Measurements from ENCODE around the gene TPM2.

The TPM2 gene

GRCh38 chr9:35696520-35697215 lies 6.9 kb upstream of the TPM2 start:
- peak; percentile 66 for DNase-seq (ENCODE audit: low spot score)

- DNase-seq (ENCODE audit: low spot score) = no peak
These were observed 6.2 kb upstream of the TPM2 start for GRCh38 chr9:35695943-35696401.

- no peak for DNase-seq (ENCODE audit: low spot score)
These were observed 2.1 kb upstream of the TPM2 start for GRCh38 chr9:35691757-35692301.

- DNase-seq (ENCODE audit: low spot score) = peak; percentile 7
These were observed 1.6 kb upstream of the TPM2 start for GRCh38 chr9:35691334-35691650.

- peak; percentile 10 for DNase-seq (ENCODE audit: low spot score)
These were observed 1.0 kb upstream of the TPM2 start for GRCh38 chr9:35690614-35691333.

GRCh38 chr9:35690294-35690613 lies 529 bp upstream of the TPM2 start:
- no peak for DNase-seq (ENCODE audit: low spot score)

- DNase-seq (ENCODE audit: low spot score) = peak; percentile 20
These were observed 875 bp downstream of the TPM2 start for GRCh38 chr9:35688558-35689541.

GRCh38 chr9:35687972-35688557 lies 1.7 kb downstream of the TPM2 start:
- DNase-seq (ENCODE audit: low spot score) = no peak

- DNase-seq (ENCODE audit: low spot score) = no peak
These were observed 2.4 kb downstream of the TPM2 start for GRCh38 chr9:35687306-35687705.

- DNase-seq (ENCODE audit: low spot score) = no peak
These were observed 3.2 kb downstream of the TPM2 start for GRCh38 chr9:35686222-35687203.

GRCh38 chr9:35685506-35685905 lies 4.2 kb downstream of the TPM2 start:
- DNase-seq (ENCODE audit: low spot score) = no peak

- no peak for DNase-seq (ENCODE audit: low spot score)
These were observed 4.8 kb downstream of the TPM2 start for GRCh38 chr9:35684921-35685320.

- no peak for DNase-seq (ENCODE audit: low spot score)
These were observed 6.4 kb downstream of the TPM2 start for GRCh38 chr9:35683323-35683722.

GRCh38 chr9:35682520-35683315 lies 7.0 kb downstream of the TPM2 start:
- DNase-seq (ENCODE audit: low spot score) = no peak

- no peak for DNase-seq (ENCODE audit: low spot score)
These were observed 7.7 kb downstream of the TPM2 start for GRCh38 chr9:35682051-35682450.

- no peak for DNase-seq (ENCODE audit: low spot score)
These were observed 8.3 kb downstream of the TPM2 start for GRCh38 chr9:35681341-35682002.

GRCh38 chr9:35680331-35681105 lies 9.2 kb downstream of the TPM2 start:
- no peak for DNase-seq (ENCODE audit: low spot score)

GRCh38 chr9:35679766-35680330 lies 9.9 kb downstream of the TPM2 start:
- no peak for DNase-seq (ENCODE audit: low spot score)

Measured in CD4-positive, alpha-beta T cell treated with Interleukin-2 at 100 ng/mL for 4 hours (primary cell).